IMR-90 (cell line): Measurements from ENCODE around the gene SLC48A1.

Experiments
- CTCF ChIP-seq: conservative IDR thresholded peaks from 2 replicates; pipeline ENCODE4 v1.5.1; 2012; ENCODE audit warnings: mild to moderate bottlenecking, low read depth, low read length, improper control_type of control experiment
- MAZ ChIP-seq: IDR thresholded peaks from 2 replicates; pipeline ENCODE4 v1.6.1; 2012; ENCODE audit warnings: low read depth, mild to moderate bottlenecking, low read length, improper control_type of control experiment, moderate library complexity, borderline replicate concordance
- POLR2A ChIP-seq: IDR thresholded peaks from 2 replicates; pipeline ENCODE4 v1.6.1; 2012; ENCODE audit warnings: mild to moderate bottlenecking, low read depth, low read length
- RAD21 ChIP-seq: IDR thresholded peaks from 2 replicates; pipeline ENCODE4 v1.6.1; 2012; ENCODE audit warnings: low read length, improper control_type of control experiment

GRCh38 chr12:47782372-47782770, 9.3 kb downstream of the SLC48A1 start:
- TF ChIP-seq CTCF (no peak), POLR2A (no peak), MAZ (no peak), RAD21 (no peak)
